HCT116 (cell line): Measurements from ENCODE around the gene NPEPL1. TPM values are rescaled to one million over a fixed set of nuclear protein-coding genes. Genes with fewer than 3 reads are reported as not detected.

Source experiments
- ATAC-seq: fragments of 200-7000 bp; cut with Tn5 transposase; 2 replicates; pipeline ENCODE4 v1.9.1; 2020; ENCODE audit warnings: mild to moderate bottlenecking, moderate library complexity
- BruUV-seq: library from RNA; stranded (reverse); fragments of 400-500 nt; replicated peaks from 2 replicates; lab custom pipeline; 2021; lab: Mats Ljungman, UMichigan
- CTCF ChIA-PET: fragments of 300-600 bp; sonication (Branson Sonifier 250); formaldehyde crosslinking; loops from one replicate; lab custom pipeline; 2021; ENCODE audit warnings: antibody characterized with exemption; lab: Charles Lee
- POLR2A ChIA-PET: fragments of 300-600, 350-600 bp; sonication (Branson Sonifier 250); formaldehyde crosslinking; loops from one replicate; lab custom pipeline; 2021; ENCODE audit warnings: antibody characterized with exemption; lab: Charles Lee
- RAD21 ChIA-PET, 2 experiments: fragments of 300-600 bp; sonication (Branson Sonifier 250); formaldehyde crosslinking; loops; one replicate each; lab custom pipeline; 2023; ENCODE audit warnings: low total read pairs in 2 of 2; ENCODE audit not compliant: uncharacterized antibody in 2 of 2, unreplicated experiment in 2 of 2, low non-redundant PET in 1 of 2; lab: Charles Lee
- DNase-seq: peaks from one replicate; pipeline ENCODE4 v3.0.0-alpha.2; 2010; ENCODE audit warnings: low read depth, low spot score
- H2AFZ ChIP-seq: fragments of 200-600 bp; shearing (Covaris generic), sonication (generic); 2 replicates; pipeline ENCODE4 v1.6.1; 2017; ENCODE audit warnings: low read depth, mixed run types, mixed read lengths, antibody characterized with exemption, low read length; ENCODE audit not compliant: poor library complexity, severe bottlenecking
- H3K27ac ChIP-seq: 2 replicates; pipeline ENCODE4 v1.5.1; 2012; ENCODE audit warnings: low read depth, low read length
- H3K27me3 ChIP-seq: fragments of 200-600 bp; sonication (generic); 2 replicates; pipeline ENCODE4 v1.6.1; 2016; ENCODE audit warnings: mixed run types, low read length, mixed read lengths; ENCODE audit not compliant: insufficient read depth
- H3K36me3 ChIP-seq, 2 experiments: fragments of 200-500 bp in 1 of 2; fragments of 200-600 bp in 1 of 2; sonication (Bioruptor generic) in 1 of 2; sonication (generic) in 1 of 2; 2 replicates each; pipeline versions ENCODE4 v1.5.1 to v1.6.1; 2014 to 2016; ENCODE audit warnings: low read length in 2 of 2, inconsistent platforms in 1 of 2, mixed read lengths in 1 of 2, mixed run types in 1 of 2; ENCODE audit not compliant: insufficient read depth in 2 of 2, control insufficient read depth in 1 of 2
- H3K4me1 ChIP-seq, 2 experiments: fragments of 200-600 bp in 1 of 2; sonication (generic) in 1 of 2; 2 replicates each; pipeline versions ENCODE4 v1.5.1 to v1.6.1; 2012 to 2017; ENCODE audit warnings: low read length in 2 of 2, inconsistent platforms in 1 of 2, mild to moderate bottlenecking in 1 of 2, mixed read lengths in 1 of 2, mixed run types in 1 of 2, moderate library complexity in 1 of 2; ENCODE audit not compliant: insufficient read depth in 2 of 2, control insufficient read depth in 1 of 2
- H3K4me2 ChIP-seq: fragments of 200-600 bp; sonication (generic); 2 replicates; pipeline ENCODE4 v1.6.1; 2017; ENCODE audit warnings: mixed run types, low read length, mixed read lengths
- H3K4me3 ChIP-seq, 2 experiments: fragments of 200-600 bp in 1 of 2; sonication (generic) in 1 of 2; replicated peaks in 1 of 2; 2 replicates each; pipeline ENCODE4 v1.5.1; 2011 to 2016; ENCODE audit warnings: low read length in 2 of 2, control low read depth in 1 of 2, low read depth in 1 of 2, mild to moderate bottlenecking in 1 of 2, mixed read lengths in 1 of 2, mixed run types in 1 of 2
- H3K79me2 ChIP-seq: fragments of 200-600 bp; sonication (generic); 2 replicates; pipeline ENCODE4 v1.6.1; 2017; ENCODE audit warnings: mild to moderate bottlenecking, mixed run types, low read length, moderate library complexity, mixed read lengths; ENCODE audit not compliant: insufficient read depth
- H3K9ac ChIP-seq: fragments of 200-600 bp; sonication (generic); 2 replicates; pipeline ENCODE4 v1.6.1; 2016; ENCODE audit warnings: low read length, mixed read lengths
- H3K9me2 ChIP-seq: fragments of 200-600 bp; sonication (generic), shearing (Covaris generic); 2 replicates; pipeline ENCODE4 v1.6.1; 2017; ENCODE audit warnings: mixed run types, mild to moderate bottlenecking, moderate library complexity; ENCODE audit not compliant: insufficient read depth
- H3K9me3 ChIP-seq, 2 experiments: fragments of 200-500 bp in 1 of 2; fragments of 200-600 bp in 1 of 2; sonication (Bioruptor generic) in 1 of 2; sonication (generic) in 1 of 2; 2 replicates each; pipeline ENCODE4 v1.6.1; 2014 to 2017; ENCODE audit warnings: low read length in 2 of 2, mixed read lengths in 2 of 2, inconsistent platforms in 1 of 2, low read depth in 1 of 2, mild to moderate bottlenecking in 1 of 2, mixed run types in 1 of 2, moderate library complexity in 1 of 2; ENCODE audit not compliant: control insufficient read depth in 1 of 2, insufficient read depth in 1 of 2
- H4K20me1 ChIP-seq: fragments of 200-600 bp; sonication (generic), shearing (Covaris generic); 2 replicates; pipeline ENCODE4 v1.6.1; 2017; ENCODE audit warnings: mixed run types, mild to moderate bottlenecking, moderate library complexity; ENCODE audit not compliant: insufficient read depth
- ATF3 ChIP-seq: IDR thresholded peaks from 2 replicates; pipeline ENCODE4 v1.6.1; 2012
- CBX3 ChIP-seq: IDR thresholded peaks from 2 replicates; pipeline ENCODE4 v1.6.1; 2012; ENCODE audit warnings: low read depth
- CTCF ChIP-seq, 3 experiments: fragments of 200-600 bp in 1 of 3; sonication (generic) in 1 of 3; IDR thresholded peaks in 2 of 3; conservative IDR thresholded peaks in 1 of 3; 2 replicates each; pipeline ENCODE4 v1.5.1; 2012 to 2017; ENCODE audit warnings: low read depth in 2 of 3, low read length in 2 of 3, antibody characterized with exemption in 1 of 3, borderline replicate concordance in 1 of 3, control low read depth in 1 of 3, mild to moderate bottlenecking in 1 of 3, mixed read lengths in 1 of 3, mixed run types in 1 of 3, moderate library complexity in 1 of 3; ENCODE audit not compliant: insufficient read depth in 1 of 3
- EGR1 ChIP-seq: IDR thresholded peaks from 2 replicates; pipeline ENCODE4 v1.6.1; 2012; ENCODE audit warnings: low read depth
- ELF1 ChIP-seq: IDR thresholded peaks from 2 replicates; pipeline ENCODE4 v1.6.1; 2012; ENCODE audit warnings: low read depth, borderline replicate concordance
- EZH2 ChIP-seq: fragments of 200-600 bp; sonication (generic); IDR thresholded peaks from 2 replicates; pipeline ENCODE4 v1.6.1; 2017; ENCODE audit warnings: antibody characterized with exemption, mixed run types
- FOSL1 ChIP-seq: IDR thresholded peaks from 2 replicates; pipeline ENCODE4 v1.6.1; 2012; ENCODE audit warnings: low read depth
- POLR2AphosphoS5 ChIP-seq: IDR thresholded peaks from 2 replicates; pipeline ENCODE4 v1.6.1; 2011; ENCODE audit warnings: mild to moderate bottlenecking, low read depth, low read length, moderate library complexity
- RAD21 ChIP-seq: IDR thresholded peaks from 2 replicates; pipeline ENCODE4 v1.6.1; 2012; ENCODE audit warnings: low read depth, mild to moderate bottlenecking
- SIN3A ChIP-seq: IDR thresholded peaks from 2 replicates; pipeline ENCODE4 v1.6.1; 2012; ENCODE audit warnings: low read depth
- SP1 ChIP-seq: IDR thresholded peaks from 2 replicates; pipeline ENCODE4 v1.6.1; 2012; ENCODE audit warnings: low read depth
- SRF ChIP-seq: IDR thresholded peaks from 2 replicates; pipeline ENCODE4 v1.6.1; 2012; ENCODE audit warnings: low read depth
- YY1 ChIP-seq: IDR thresholded peaks from 2 replicates; pipeline ENCODE4 v1.6.1; 2011; ENCODE audit warnings: low read length, low read depth, moderate library complexity, mild to moderate bottlenecking; ENCODE audit not compliant: insufficient replicate concordance; ENCODE audit errors: extremely low read depth
- ZFX ChIP-seq: fragments of 450-650 bp; IDR thresholded peaks from 2 replicates; pipeline ENCODE4 v1.6.1; 2017
- ZNF274 ChIP-seq: fragments of 200-500 bp; sonication (Bioruptor generic); IDR thresholded peaks from 2 replicates; pipeline ENCODE4 v1.6.1; 2014; ENCODE audit warnings: mild to moderate bottlenecking, low read depth, low read length, inconsistent platforms
- intact Hi-C: fragments of 100-400 bp; cut with micrococcal nuclease; formaldehyde crosslinking; loops from 2 replicates; pipeline ENCODE4 v1.10.0; 2022
- total RNA-seq: library from RNA; stranded (reverse); gene quantifications from one replicate; pipeline ENCODE4 v1.2.1, GENCODE V29; 2021; ENCODE audit not compliant: unreplicated experiment
- TF ChIP-seq, protein P1 (sequence below): IDR thresholded peaks from 2 replicates; pipeline ENCODE4 v1.6.1; 2011; ENCODE audit warnings: mild to moderate bottlenecking, low read length, moderate library complexity; ENCODE audit not compliant: insufficient replicate concordance; ENCODE audit errors: extremely low read depth

Gene NPEPL1
- total RNA-seq, 1 experiment from 2014 or later, result 16.6 TPM

- ChIA-PET RAD21 (no interaction called here), POLR2A (interaction anchor here (1.1 kb wide), 1 partner anchor 10 kb away, joined by 3 read pairs; no protein-coding TSS in a partner anchor), CTCF (no interaction called here)
- intact Hi-C loops, result no loop called here
- DNase-seq, result no peak
- no peak for ATAC-seq
- Histone ChIP-seq H3K9me2 (no peaks in the 10 kb centered on the region), H3K4me2 (no peak overlapping the region), H3K9me3 (no peaks in the 10 kb centered on the region), H3K4me1 (no peaks in the 10 kb centered on the region), H3K36me3 (peaks cover 5 to 7% of the 10 kb centered on the region in 2 experiments; a peak in 2 of 4 replicates), H3K27ac (no peak overlapping the region), H3K9ac (no peak overlapping the region), H3K27me3 (no peaks in the 10 kb centered on the region), H4K20me1 (no peaks in the 10 kb centered on the region), H3K4me3 (no peak overlapping the region), H3K79me2 (no peaks in the 10 kb centered on the region), H2AFZ (no peak overlapping the region)
- TF ChIP-seq SIN3A (no peak), EGR1 (no peak), FOSL1 (no peak), POLR2AphosphoS5 (no peak), ATF3 (no peak), SP1 (no peak)
- BruUV-seq, result no TSS peak
These were observed 9.7 kb upstream of the NPEPL1 start for GRCh38 chr20:58682656-58683531.

DNA sequence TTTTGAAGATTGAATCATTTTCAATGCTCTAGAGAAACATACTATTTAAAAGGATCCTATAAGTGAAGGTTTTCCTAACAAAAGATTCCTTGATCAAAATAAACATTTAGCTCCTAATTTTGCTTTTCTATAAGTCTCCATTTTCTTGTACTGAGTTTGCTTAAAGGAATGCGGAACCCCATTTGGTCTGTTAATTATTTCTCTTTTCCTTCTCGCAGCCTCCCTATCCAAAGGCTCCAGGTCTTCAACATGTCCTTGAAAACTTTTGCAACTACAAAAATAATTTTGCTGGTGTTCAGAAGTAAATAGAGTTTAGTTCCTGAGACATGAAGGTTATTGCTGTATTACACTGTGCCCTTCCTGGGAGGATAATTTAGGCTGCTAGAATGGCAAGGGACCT lies 8.3 kb upstream of the NPEPL1 start:
- no peaks in the 10 kb centered on the region for H3K9me2 ChIP-seq
- H3K36me3 ChIP-seq, result peaks cover 5 to 7% of the 10 kb centered on the region in 2 experiments; a peak in 2 of 4 replicates
- H3K4me3 ChIP-seq, result no peak overlapping the region
- ATAC-seq, result no peak
- ChIA-PET CTCF (no interaction called here), POLR2A (no interaction called here), RAD21 (no interaction called here)
- H4K20me1 ChIP-seq, result no peaks in the 10 kb centered on the region
- H3K79me2 ChIP-seq, result no peaks in the 10 kb centered on the region
- H3K4me2 ChIP-seq, result no peak overlapping the region
- no peak overlapping the region for H2AFZ ChIP-seq
- H3K9ac ChIP-seq, result no peak overlapping the region
- DNase-seq, result no peak
- intact Hi-C loops, result no loop called here
- H3K4me1 ChIP-seq, result no peaks in the 10 kb centered on the region
- no peak overlapping the region for H3K27ac ChIP-seq
- no TSS peak for BruUV-seq
- H3K27me3 ChIP-seq, result no peaks in the 10 kb centered on the region
- H3K9me3 ChIP-seq, result no peaks in the 10 kb centered on the region
- no peak for TF ChIP-seq CTCF (IDR thresholded peaks at IDR 0.05 in 2 of 3, conservative IDR thresholded peaks at IDR 0.05 in 1 of 3; ENCODE audit: borderline replicate concordance in 1 of 3, insufficient read depth in 1 of 3, low read depth in 2 of 3, low read length in 2 of 3)
- no peak for TF ChIP-seq FOSL1
- no peak for TF ChIP-seq SP1
- TF ChIP-seq EZH2, result no peak
- no peak for TF ChIP-seq ZNF274
- no peak for TF ChIP-seq YY1
- no peak for TF ChIP-seq ZFX
- TF ChIP-seq, protein P1, sequence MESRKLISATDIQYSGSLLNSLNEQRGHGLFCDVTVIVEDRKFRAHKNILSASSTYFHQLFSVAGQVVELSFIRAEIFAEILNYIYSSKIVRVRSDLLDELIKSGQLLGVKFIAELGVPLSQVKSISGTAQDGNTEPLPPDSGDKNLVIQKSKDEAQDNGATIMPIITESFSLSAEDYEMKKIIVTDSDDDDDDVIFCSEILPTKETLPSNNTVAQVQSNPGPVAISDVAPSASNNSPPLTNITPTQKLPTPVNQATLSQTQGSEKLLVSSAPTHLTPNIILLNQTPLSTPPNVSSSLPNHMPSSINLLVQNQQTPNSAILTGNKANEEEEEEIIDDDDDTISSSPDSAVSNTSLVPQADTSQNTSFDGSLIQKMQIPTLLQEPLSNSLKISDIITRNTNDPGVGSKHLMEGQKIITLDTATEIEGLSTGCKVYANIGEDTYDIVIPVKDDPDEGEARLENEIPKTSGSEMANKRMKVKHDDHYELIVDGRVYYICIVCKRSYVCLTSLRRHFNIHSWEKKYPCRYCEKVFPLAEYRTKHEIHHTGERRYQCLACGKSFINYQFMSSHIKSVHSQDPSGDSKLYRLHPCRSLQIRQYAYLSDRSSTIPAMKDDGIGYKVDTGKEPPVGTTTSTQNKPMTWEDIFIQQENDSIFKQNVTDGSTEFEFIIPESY, result no peak
- no peak for TF ChIP-seq SRF
- TF ChIP-seq EGR1, result no peak
- no peak for TF ChIP-seq CBX3
- no peak for TF ChIP-seq RAD21
- no peak for TF ChIP-seq ELF1
